D341Med (cell line): Measurements from ENCODE around the gene PRKCD.

Experiments
- DNase-seq: peaks from one replicate; pipeline ENCODE4 v3.0.0; 2012; ENCODE audit warnings: low spot score

Gene PRKCD

DNA sequence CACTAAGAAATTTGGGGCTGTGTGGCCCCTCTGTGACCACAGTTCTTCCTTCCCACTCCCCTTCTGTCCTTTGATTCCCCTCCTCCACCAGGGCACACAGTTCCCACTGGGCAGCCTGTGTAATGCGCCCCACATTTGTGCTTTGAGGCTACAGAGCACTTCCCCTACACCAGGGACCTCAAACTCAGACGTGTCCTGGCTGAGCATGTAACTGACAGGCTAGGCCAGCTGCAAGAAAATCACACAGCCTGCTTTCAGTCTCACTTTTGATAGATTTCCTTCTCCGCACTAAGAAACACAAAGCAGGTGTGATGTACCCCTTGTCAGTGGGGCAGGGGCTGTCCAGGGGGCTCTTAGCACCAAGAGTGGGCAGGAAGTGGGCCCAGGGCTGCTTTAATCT is 29.6 kb downstream of the PRKCD start:
- DNase-seq = peak; percentile 9

DNA sequence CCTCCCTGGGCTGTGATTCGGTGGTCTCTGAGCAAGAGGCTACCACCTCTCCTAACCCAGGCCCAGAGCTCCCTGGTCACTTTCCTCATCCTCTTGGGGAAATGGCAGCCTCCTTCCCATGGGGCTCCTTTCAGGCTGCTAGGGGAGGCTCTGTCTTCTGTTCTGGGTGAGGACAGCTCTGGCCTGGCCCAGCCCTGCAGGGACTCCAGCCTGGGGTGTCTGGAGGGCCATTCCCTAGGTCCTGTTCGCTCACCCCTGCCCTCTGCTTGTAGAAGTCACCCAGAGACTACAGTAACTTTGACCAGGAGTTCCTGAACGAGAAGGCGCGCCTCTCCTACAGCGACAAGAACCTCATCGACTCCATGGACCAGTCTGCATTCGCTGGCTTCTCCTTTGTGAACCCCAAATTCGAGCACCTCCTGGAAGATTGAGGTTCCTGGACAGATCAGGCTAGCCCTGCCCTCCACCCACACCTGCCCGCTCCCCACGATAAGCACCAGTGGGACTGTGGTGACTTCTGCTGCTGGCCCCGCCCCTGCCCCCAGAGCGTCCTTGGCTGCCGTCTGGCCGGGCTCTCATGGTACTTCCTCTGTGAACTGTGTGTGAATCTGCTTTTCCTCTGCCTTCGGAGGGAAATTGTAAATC is 30.9 kb downstream of the PRKCD start:
- DNase-seq = peak; percentile 8

DNA sequence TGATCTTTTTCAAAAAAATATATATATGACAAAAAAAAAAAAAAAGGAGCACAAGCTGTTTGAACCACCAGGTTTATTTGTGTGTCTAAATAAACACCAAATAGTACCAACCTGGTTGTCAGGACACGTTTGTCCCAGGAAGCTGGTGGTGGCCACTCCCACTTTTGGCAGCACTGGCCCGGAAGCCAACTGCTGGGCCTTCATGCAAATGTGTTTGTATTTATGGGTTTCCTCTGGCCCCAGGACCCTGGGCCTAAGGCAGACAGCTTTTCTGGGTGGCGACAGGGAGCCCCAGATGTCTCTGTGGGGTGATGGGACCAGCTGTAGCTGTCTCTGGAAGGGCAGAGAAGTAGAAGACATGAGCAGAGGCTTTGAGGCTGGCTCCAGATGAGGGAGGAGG is 31.6 kb downstream of the PRKCD start:
- DNase-seq = peak; percentile 21

DNA sequence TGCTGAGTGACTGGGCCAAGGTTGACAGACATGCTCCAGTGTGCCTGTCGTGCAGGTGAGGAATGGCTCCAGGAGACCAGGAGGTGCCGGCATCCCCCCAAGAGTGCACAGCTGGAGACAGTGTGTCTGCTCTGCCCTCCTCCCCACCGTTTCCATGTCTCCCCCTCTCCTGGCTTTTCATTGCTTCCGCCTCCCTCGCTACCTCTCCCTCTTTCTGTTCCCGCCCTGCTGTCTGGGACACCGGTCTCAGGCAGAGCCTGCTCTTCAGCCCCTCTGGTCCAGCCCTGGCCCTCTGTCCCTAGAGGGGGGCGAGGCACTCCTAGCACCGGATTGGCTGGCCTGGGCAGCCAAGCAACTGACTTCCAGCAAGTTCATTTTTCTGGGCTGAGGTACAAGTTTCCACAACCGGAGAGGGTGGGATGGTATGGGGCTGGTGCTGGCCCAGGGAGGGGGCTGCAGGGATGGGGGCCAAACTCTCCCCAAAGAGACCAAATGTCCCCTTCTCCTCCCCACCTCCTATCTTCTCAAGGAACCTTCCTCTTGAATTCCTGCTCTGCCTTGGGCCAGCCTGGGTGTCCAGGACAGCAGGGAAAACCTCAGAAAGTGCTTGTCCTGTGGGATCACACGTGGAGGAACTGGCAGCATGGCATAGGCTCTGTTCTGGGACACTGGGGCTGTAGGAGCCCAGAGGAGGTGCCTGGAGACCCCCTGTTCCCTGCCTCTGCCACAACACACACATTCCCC is 32.6 kb downstream of the PRKCD start:
- peak; percentile 24 for DNase-seq

DNA sequence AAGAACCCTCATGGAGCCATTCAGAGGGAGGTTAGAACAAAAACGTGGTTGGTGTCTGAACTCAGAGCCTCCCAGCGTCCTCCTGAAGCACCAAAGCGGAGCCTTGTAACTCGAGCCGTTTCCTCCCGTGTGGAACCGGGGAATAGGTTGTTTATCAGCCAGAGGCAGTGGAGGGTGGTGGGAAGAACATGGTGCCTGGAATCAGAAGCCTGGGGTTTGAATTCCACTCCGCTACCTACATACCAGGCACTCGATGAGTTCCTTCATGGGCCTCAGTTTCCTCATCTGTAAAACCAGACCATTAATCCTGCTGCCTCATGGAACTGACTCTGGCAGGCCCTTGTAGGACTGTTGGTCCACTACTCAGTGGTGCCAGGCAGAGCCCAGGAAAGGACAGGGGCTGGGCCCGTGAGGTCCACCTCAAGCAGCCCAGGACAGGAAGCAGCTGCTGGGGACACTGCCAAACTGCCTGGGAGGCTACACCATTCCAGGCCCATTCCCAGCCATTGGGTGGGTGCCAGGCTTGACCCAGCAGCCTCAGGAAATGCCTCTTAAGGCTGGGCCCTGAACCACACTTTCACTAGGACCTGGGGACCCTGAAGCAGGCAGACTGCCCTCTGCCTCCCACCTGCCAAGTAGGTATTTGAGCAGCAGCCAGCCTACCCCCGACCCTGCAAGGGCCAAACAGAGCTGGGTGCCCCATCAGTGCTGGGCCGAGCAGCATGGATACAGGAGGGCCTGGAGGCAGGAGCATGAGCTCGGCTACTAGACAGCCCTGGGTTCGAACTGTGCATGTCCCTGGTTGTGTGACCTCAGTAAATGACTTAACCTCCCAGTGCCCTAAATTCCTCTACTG is 33.4 kb downstream of the PRKCD start:
- DNase-seq = peak; percentile 32

DNA sequence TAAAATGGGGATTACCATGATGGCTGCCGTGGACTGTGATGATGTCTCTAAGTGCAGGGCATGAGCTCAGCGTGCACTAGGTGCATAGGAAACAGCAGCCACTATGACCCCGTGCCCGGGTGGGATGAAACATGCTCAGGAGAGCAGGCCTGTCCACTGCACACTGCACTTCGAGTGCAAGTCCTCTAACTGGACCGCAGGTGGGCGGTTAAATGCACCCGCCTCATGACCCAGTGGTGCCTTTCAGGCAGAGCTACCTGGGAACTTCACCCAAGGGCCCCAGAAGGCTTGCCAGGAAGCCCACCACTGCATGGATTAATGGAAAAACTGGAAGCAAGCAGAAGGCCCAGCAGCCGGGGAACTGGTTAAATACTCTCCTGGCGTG is 34.0 kb downstream of the PRKCD start:
- DNase-seq = peak; percentile 24

DNA sequence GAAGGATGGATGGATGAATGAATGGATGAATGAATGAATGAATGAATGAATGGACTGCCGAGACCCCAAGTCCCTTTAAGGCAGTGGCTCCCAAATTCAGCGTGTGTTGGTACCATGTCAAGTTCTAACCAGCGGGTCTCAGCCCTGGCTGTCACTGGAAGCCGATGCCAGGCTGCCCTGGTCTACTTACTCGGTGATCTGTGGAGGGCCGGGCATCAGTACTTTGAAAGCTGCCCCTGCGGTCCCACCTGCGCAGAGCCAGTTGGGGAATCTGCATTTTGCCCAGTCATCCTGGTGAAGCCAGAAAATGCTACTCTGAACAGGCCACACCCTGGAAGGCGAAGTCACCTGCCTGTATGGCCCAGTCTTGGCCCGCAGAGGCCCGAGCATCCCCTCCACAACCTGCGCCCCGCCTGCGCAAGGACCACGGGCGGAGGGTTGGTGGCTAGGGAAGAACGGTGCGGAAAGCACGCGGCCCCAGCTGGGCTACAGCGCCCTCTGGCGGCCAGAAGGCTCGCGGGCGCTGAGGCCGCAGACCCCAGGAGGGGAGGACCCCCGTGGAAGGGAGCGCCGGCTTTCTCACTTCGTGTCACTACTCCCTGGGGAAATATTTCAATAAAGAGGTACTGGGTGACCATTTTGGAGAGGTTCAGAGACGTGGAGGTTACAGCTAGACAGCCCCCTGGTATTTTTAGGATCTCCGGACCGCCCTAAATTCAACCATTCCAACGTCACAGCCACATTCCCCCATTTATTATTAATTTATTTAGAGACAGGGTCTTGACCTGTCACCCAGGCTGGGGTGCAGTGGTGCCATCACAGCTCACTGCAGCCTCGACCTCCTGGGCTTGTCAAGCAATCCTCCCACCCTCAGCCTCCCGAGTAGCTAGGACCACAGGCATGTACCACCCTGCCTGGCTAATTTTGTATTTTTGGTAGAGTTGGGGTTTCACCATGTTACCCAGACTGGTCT is 34.9 kb downstream of the PRKCD start:
- peak; percentile 94 for DNase-seq

DNA sequence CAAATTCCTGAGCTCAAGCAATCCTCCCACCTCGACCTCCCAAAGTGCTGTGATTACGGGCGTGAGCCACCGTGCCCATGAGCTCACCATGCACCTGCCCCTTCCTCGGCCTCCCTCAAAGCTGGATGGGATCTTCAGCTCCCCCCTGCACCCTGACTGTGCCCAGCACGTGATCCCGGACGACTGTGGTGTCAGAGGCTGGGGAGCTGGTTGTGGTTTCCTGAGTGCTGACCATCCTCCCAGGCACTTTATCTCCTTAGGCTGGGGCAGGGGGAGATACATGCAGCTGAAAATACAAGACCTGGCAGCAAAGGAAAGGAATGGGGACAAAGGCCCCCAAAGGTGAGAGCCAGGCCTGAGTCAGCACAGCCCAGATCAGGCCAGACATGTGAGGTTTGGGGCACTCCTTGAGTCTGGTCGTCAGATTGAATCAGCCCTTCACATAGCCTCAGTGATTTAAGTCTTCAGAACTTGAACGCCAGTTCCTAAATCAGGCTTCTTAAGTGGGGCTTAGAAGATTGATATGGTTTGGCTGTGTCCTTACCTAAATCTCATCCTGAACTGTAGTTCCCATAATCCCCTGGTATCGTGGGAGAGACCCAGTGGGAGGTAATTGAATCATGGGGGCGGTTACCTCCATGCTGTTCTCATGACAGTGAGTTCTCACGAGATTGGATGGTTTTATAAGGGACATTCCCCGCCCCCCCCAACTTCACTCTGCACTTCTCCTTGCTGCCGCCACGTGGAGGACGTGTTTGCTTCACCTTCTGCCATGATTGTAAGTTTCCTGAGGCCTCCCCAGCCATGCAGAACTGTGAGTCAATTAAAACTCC is 35.8 kb downstream of the PRKCD start:
- peak; percentile 24 for DNase-seq

DNA sequence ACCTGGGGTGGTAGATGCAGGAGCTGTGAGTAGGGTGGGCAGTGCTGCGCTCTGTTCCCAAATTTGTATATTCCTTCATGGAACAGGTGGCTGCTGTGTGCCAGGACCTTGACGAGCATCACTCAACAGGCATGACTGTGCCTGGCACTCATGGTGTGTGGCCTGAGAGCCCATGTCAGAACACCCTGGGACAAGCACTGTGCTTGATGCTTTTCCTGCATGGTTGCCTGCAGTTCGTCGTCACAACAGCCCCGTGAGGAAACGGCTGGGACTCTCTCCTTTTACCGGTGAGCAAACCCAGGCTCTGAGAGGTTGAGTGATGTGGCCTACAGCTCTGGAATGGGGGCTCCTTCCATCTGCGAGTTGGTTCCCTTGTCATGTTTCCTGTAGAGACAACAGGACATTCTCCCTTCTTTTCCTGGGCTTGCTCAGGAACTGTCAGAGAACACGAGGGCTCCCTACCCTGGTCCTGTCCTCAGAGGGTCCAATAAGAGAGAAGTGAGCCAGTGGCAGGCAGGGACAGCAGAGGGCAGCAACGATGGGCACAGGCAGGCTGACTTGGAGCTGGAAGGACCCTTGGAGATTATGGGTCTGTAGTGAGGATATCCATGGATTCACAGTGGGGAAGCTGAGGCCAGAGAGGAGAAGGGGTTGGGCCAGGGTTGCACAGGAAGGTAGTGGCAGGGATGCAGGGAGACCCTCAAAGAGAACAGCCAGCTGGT is 37.4 kb downstream of the PRKCD start:
- DNase-seq = peak; percentile 24

DNA sequence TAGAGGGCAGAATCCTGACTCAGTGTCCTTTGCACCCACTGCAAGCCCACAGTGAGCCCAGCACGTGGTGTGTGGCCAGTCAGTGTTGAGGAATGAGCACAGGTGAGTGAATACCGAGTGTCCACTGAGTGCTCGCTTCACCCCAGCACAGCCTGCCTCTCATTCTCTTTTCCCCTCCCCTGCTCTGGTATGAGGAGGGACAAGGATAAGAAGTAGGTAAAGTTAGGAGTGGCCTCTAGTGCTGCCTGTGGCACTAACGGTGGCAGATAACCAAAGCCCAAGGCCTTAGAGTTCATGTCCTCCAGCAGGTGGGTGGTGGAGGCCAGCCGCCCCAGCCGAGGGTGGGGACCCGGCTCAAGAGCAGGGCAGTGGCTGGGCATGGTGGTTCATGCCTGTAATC is 38.0 kb downstream of the PRKCD start:
- no peak for DNase-seq

DNA sequence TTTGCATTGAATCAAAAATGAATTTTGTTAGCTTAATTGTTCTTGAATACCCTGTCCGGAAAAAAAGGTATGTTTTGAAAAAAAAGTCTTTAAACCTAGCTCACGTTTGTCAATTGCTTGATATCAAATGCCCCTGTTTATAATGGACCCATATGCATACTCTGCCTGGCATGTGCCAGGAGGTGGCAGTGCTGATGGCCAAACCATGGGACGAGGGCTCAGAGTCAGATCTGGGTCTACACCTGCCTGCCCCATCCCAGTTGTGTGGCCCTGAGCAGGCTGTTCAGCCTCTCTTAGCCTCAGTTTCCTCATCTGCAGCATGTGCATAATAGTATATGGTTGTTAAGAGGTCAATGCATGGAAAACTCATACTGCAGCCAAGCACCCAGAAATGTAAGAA is 38.8 kb downstream of the PRKCD start:
- peak; percentile 46 for DNase-seq

DNA sequence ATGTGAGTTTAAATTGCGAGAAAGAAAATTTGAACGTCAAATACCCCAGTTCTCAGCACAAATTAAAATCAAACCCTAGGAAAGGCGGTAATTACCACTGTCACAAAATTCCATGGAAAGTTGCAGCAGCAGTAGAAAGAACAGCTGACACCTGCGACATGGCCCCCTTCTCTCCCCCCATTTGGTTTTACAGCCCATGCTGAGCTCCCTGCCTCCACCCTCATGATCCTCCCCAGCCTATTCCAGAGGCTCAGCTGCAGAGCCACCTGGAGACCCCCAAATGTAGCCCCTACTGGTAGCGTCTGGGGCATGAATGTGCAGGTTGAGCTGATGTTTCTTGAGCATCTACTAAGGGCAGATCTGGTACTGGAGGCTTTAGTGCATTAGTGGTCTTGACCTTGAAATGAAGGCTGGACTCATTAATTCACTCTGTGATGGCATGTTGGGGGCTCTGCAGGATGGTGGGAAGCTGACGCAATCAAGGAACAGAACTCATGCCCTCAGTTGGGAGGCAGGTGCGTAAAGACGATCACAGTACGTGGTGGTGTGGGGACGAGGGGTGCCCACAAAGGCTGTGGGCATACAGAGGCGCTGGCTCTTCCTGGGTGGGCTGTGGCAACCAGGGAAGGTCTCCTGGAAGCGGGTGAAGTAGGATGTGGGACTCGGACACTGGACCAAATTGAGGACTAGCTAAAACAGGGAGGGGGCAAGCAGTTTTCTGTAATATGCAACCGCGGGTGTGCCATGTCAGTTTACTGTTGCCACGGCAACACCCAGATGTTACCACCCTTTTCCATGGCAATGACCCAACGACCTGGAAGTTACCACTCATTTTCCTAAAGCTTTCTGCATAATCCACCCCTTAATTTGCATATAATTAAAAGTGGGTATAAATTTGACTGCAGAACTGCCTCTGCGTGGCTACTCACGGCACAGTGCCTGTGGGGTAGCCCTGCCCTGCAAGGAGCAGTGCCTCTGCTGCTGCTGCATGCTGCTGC is 39.8 kb downstream of the PRKCD start:
- no peak for DNase-seq

DNA sequence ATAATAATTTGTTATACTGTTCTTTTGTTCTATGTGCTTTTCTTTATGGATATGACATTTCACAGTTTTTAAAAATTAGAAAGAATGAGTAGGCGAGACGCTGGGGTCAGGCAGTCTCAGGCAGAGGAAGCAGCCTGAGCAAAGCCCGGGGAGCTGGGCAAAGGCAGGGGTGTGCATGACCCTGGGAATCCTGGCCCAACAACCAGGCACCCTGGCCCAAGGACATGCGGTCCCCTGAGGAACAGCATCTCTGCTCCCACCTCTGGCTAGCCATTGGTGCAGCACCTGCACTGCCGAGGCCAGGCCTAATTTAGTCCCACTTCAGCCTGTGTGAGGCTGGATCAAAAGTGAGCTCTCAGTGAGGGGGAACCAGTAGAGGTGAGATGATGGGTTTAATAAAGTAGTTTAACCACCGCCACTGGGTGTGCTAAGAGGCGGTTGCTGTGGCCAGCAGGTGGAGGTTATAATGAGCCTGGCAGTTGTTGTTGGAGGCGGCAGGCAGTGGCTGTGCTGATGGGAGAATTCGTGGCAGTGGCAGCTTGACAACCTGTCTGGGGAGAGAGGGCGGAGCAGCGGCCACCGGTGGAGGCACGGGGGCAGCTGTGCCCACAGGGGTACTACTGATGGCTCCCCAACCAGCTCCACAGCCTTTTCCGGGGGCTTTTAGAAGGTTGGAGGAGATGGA is 41.5 kb downstream of the PRKCD start:
- DNase-seq = peak; percentile 17

DNA sequence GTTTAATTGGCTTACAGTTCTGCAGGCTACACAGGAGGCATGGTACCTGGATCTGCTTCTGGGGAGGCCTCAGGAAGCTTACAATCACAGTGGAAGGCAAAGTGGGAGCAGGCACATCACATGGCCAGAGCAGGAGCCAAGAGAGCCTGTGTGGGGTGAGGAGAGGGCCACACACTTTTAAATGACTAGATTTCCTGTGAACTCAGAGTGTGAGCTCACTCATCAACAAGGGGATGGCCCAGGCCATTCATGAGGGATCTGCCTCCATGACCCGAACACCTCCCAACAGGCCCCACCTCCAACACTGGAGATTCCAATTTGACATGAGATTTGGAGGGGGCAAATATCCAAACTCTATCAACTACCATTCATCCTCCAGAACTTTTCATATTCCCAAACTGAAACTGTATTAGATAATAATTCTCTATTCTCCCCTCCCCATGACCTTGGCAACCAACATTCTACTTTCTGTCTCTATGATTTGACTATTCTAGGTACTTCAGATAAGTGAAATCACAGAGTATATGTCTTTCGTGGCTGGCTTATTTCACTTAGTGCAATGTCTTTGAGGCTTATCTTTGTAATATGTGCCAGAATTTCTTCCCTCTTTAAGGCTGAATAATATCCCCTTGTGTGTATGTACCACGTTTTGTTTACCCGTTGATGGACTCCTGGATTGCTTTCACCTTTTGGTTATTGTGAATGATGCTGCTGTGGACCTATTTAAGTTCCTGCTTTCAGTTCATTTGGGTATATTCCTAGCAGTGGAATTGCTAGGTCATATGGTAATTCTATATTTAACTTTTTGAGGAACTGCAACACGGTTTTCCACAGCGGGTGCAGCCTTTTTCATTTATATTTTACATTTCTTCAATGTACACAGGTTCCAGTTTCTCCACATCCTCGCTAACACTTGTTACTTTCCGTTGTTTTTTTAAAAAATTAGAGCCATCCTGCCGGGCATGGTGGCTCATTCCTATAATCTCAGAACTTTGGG is 51.0 kb downstream of the PRKCD start:
- DNase-seq = no peak

DNA sequence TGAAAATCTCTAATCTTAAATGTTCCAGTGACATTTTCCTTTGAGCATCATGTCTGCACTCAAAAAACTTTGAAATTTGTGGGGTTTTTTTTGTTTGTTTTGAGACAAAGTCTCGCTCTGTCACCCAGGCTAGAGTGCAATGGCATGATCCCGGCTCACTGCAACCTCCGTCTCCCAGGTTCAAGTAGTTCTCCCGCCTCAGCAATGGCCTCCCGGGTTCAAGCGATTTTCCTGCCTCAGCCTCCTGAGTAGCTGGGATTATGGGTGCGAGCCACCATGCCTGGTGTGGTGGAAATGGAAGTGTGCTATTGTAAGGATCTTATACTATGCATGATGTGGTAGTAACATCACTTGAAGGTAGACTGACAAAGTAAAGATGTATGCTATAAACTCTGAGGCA is 52.3 kb downstream of the PRKCD start:
- DNase-seq = no peak

DNA sequence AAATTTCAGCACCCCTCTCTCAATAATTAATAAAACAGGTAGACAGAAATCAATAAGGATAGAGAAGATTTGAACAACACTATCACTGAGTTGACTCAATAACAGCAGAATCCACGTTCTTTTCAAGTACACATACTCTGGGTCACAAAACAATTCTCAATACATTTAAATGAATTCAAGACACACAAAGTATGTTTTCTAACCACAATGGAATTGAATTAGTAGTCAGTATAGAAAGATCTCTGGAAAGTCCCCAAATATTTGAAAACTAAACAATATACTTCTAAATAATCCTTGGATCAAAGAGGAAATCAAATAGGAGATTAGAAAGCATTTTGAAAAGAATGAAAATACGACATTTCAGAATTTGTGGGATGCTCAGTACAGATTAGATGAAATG is 54.8 kb downstream of the PRKCD start:
- DNase-seq = no peak

DNA sequence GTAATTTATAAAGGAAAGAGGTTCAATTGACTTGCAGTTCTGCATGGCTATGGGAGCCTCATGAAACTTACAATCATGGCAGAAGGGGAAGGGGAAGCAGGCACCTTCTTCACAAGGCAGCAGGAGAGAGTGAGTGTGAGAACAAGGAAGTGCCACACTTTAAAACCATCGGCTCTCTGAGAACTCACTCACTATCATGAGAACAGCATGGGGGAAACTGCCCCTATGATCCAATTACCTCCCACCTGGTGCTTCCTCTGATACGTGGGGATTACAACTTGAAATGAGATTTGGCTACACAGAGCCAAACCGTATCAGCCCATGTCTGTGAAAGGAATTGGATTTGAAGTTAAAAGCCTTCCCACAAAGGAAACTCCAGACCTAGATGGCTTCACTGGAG is 55.7 kb downstream of the PRKCD start:
- DNase-seq = no peak
